Measurements from ENCODE around the gene PAX7.

GRCh38 chr1:18639368-18640055 is 8.9 kb downstream of the PAX7 start:
- no peak for TF ChIP-seq POLR2A (IDR thresholded peaks at IDR 0.05)
- TF ChIP-seq CTCF (IDR thresholded peaks at IDR 0.05) = no peak
- no peak for TF ChIP-seq EP300 (IDR thresholded peaks at IDR 0.05)
